HG02840 (cell line): ENCODE data around the gene HOXD13.

ENCODE experiments used
- ATAC-seq: cut with Tn5 transposase; IDR thresholded peaks from one replicate; pipeline ENCODE4 v1.9.1; 2021; ENCODE audit warnings: mild to moderate bottlenecking, moderate library complexity, moderate number of reproducible peaks; ENCODE audit not compliant: unreplicated experiment, low FRiP score

The HOXD13 gene

DNA sequence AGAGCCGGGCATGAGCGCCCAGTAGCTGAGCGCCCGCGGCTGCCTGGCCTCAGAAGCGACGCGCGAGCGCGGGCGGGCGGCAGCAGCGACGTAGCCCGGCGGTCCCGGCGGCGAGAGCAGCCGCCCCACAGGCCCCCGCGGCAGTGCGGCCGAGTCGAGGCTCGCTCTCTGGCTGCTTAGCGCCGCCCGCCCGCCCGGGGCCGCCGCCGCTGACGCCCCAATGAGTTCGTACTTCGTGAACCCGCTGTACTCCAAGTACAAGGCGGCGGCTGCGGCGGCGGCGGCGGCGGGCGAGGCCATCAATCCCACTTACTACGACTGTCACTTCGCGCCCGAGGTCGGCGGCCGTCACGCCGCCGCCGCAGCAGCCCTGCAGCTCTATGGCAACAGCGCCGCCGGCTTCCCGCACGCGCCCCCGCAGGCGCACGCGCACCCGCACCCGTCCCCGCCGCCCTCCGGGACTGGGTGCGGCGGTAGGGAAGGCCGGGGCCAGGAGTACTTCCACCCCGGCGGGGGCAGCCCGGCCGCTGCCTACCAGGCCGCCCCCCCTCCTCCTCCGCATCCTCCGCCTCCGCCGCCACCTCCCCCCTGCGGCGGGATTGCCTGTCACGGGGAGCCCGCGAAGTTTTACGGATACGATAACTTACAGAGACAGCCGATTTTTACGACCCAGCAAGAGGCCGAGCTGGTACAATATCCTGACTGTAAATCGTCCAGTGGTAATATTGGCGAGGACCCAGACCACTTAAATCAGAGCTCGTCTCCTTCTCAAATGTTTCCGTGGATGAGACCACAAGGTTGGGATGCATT lies 37.8 kb downstream of the HOXD13 start:
- no peak for ATAC-seq

DNA sequence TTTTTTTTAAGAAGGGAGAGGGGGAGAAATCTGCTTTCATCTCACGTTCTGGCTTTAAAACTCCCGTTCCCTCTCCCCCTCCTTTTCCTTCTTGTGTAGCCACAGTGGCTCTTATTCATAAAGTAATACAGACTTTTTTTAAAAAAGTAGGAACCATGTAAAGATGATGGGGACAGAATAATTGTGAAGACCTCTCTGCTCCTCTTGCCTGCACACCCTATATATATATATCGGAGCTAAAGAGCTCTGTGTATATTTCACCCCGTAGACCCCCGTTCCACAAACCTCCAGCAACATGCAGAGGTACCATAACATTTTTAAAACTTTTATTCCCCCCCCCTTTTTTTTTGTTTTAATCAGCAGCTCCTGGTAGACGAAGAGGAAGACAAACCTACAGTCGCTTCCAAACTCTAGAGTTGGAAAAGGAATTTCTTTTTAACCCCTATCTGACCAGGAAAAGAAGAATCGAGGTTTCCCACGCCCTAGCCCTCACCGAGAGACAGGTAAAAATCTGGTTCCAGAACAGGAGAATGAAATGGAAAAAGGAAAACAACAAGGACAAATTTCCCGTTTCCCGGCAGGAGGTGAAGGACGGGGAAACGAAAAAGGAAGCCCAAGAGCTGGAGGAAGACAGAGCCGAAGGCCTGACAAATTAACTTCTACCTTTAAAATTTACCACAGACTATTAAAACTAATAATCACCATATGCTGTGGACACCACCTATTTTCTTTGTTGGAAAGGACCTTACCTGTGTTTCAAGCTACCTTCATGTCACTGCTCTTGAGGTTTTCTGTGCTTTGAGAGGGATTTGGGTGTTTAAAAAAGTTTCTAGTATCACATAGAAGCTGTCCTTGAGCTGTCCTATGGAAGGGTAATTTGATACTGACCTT lies 38.7 kb downstream of the HOXD13 start:
- no peak for ATAC-seq

DNA sequence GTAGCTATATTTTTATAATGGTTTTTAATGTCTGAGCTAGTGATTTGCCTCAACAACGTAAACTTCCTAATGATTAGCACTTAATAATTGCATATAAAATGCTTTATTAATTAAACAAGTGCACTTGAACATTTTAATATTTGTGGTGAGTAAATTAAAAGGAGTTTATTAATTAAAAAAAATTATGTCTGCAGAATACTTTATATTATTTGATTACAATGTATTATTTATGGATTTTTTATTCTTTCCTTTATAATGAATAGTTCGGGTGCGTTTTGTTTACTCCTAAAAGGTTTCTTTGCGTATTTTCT lies 39.3 kb downstream of the HOXD13 start:
- no peak for ATAC-seq

DNA sequence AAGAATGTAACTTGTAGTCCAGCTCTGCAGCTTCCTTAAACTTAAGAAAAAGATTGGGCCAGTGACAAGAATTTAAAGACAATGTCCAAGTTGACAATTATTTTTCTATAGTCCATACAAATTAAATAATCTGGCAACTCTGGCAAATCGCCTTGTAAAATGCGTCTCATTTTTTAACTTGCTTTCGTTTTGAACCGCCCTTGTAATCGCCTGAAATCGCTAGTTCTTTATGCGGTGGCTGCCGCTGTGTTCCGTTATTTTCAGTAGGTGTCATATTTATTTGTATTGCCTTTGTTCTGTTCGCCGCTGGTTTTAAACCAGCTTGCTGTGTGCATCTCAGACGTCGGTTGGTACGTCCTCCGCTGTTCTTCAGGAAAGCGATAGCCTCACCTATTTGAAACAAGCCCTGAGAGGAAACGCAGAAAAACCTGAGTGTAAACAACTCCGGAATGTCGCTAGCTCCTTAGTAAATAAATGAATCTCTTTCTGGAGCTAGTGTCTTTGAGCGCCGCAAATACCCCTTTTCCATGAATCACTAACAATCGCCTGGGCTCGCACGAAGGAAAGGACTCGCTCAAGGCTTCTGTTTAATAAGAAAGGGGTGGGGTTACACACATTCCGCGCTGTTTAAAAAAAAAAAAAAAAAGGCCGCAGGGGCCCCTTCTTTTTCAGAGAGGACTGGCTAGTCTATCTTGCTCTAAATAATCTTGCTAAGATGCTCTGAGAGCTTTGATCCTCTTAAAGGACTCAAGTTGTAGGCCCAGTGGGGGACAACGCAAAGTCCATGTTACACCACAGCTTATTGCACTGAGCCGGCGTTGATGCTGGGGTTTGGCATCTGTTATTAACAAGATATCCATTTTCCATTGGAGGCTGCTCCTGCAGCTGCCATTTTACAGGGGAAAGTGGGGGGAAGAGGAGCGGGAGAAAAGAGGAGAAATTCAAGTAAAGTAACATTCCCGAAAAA lies 40.0 kb downstream of the HOXD13 start:
- ATAC-seq, result no peak

DNA sequence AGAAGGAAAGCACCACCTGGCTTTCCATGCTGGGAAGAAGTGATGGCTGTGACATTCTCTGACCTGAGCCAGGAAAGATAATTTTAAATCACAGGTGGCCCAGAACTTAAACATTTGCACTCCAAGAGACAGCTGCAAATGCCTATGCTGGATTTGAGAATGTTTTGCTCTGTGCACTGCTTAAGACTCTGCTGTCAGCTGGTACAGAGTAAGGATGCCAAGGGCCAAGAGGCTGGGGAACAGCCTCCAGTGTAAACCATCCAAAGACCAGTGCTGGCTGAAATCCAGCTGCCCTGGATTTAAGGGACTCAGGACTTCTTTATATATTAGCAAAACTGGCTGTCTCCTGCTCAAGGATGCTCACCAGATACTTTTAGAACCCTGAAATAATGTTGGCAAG lies 40.9 kb downstream of the HOXD13 start:
- ATAC-seq, result no peak

DNA sequence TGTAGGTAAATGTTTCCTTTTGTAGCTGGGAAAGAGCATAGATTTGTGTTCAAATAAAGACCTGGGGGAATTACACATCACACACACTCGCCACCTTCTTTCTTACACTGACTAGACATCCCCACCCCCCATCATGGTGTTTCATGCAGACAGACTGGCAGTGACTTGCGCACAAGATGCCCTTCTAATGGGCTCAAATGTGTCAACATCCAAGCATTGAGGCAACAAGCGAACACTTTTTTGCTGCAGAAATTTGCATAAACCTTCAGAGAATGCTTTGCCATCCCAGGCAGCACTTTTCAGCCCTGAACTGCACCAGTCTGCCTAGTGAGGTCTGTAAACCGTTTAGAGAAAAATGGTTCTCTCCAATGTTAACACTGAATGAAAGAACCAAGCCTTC lies 41.5 kb downstream of the HOXD13 start:
- ATAC-seq, result no peak

DNA sequence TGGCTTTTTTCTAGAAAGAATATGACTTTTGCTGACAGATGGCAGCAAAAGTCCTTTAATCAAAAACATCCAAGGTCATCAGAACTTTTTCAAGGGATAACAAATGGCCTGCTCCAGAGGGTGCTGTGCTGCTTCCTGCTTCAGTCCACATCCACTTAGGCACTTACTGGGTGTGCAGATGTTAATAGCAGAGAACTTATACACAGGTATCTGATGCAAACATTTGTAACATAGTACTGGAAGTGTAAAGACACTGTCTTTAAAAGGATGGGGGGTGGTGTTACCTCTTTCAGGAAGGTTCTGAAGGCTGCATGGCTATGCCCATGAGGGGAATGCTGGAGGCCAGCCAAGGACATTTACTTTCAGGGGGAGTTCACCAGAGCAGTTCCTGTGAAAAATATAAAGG lies 42.5 kb downstream of the HOXD13 start:
- no peak for ATAC-seq

DNA sequence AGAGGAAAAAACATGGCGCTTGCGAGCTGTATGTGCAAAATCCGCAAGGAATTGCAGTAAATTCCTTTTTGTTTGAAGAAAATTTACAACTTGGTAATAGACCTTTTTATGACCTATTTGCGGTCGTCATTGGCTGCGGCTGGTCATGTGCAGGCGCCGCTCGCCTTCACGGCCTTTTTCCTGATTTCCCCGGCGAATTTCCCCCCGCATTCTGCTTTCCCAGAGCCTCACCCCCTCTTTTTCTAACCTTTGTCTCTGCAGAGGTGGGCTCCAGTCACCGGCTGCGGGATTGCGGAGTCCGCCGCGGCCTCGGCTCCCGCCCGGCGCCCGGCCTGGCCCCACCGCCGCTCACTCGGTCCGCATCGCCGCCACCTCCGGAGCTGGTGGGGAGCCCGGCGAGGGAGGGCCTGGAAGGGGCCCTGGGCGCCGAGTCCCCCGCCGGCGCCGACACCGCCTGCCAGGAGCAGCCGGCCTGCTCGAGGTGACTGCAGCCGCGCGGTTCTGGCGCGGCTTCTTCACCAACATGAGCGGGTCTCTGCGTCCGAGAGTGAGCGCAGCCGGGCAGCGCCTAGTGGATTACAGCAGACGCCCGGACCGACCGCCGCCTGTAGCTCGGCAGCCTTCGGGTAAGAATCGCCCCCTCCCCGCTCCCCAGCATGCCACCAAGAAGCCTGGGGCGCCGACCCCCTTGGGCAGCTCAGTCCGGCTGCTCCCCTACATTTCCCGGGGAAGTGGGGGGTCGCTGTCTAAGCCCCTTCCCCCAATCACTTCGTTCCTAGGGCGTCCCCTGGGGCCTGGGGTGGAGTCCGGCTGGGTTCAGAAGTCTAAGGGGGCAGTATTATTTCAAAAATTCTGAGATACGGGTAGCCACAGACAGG lies 44.1 kb downstream of the HOXD13 start:
- ATAC-seq, result no peak

DNA sequence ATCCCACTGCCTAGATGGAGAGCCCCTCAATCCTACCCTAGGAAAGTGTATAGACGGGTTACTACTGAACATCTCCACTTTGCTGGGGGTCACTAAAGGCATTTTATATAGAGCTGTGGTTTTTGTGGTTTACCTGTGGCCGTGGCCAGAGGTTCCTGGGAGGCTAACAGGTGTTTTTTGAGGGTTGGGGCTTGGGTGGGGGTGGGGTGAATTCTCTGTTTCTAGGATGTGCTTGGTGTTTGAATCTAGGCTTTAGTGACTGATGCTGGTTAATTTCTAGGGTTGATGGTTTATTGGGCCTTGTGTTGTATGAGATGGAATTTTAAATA lies 44.7 kb downstream of the HOXD13 start:
- no peak for ATAC-seq

DNA sequence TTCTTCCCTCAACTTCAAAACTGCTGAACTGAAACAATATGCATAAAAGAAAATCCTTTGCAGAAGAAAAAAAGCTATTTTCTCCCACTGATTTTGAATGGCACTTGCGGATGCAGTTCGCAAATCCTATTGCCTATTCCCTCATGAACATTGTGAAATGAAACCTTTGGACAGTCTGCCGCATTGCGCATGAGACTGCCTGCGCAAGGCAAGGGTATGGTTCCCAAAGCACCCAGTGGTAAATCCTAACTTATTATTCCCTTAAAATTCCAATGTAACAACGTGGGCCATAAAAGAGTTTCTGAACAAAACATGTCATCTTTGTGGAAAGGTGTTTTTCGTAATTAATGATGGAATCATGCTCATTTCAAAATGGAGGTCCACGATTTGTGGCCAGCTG lies 45.4 kb downstream of the HOXD13 start:
- ATAC-seq, result no peak

DNA sequence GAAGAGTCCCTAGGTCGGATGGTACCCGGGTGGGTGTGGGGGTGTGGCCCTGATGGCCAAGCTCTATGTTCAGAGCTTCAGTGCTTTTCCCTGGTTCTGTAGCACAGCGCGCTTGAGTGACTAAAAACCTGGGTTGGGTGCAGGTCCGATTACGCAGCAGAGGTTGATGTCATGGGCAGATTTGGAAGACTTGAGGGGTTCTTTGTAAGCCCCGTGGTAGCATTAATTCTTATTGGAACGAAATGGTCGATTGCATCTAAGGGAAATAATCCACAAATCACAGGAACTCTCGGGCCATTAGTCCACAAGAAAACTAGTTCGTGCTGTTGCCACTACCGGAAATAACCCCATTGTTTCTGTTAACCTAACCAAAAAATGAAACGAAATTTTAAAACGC lies 46.0 kb downstream of the HOXD13 start:
- no peak for ATAC-seq

DNA sequence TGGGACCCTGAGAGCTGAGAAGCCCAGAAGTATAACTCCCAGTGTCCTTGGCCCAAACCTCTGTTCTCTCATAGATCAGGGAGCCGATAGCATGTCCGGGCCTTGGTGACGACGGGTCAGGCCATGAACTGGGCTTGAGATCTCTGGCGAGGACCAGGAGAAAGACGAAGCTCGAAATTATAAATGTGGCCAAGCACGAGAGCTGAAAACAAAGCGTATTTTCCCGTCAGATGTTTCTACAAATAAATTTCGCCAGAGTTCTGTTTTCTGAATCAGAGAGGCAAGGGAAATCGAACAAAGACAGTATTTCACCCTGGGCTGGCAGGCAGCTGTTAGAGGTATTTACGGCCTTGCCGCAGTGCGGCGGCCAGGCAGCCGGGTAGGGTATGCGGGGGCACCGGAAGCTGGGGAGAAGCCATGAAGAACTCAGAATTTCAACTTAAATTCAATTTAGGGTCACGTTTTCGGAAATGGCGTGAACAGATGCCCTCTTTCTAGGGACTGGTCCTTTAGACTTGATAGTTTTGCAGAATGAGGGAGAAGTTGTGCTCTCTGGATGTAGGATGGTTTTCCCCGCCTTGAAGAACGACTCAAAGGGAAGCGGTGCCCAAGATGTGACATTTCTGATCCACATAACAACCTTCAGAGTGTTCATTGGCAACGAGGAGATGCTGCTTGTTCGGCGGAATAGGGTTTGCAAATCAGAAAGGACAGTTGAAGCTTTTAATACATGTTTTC lies 46.6 kb downstream of the HOXD13 start:
- ATAC-seq, result no peak

DNA sequence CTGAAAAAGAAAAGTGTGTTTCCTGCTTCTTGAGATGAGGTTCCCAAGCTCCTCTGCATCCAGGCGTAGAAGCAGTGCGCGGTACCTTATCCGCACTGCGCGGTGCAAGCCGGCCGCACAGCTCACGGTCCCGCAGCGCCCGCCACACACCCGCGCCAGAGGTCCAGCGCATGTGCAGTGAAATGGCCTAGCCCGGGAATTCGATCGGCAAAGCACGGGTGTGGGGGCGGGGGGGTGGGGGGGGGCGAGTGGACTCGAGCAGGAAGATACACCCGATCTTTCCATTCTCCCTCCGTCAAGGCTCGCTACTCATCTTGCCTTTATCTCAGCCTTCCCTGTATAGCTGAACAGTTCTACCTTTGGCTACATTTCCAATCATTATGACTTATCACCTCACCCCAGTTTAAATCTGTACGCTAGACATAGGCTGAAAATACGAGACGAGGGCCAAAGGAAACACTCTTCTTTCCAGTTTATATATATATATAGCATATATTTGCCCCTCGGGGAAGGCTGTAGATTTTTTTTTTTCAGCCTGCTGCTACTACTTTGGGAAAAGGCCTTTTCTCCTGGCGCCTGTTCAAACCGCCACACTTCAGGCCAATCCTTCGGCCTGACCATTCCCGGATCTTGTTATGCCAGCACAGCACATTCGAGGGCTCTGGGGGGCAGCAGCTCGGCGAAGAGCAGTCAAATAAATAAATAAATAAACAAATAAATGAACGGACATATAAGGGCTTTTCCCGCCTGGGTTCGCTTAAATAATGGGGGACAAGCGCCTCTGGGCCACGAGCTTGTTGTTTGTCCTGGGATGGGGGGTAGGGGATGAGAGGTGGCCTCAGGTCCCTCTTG lies 47.4 kb downstream of the HOXD13 start:
- ATAC-seq, result no peak

DNA sequence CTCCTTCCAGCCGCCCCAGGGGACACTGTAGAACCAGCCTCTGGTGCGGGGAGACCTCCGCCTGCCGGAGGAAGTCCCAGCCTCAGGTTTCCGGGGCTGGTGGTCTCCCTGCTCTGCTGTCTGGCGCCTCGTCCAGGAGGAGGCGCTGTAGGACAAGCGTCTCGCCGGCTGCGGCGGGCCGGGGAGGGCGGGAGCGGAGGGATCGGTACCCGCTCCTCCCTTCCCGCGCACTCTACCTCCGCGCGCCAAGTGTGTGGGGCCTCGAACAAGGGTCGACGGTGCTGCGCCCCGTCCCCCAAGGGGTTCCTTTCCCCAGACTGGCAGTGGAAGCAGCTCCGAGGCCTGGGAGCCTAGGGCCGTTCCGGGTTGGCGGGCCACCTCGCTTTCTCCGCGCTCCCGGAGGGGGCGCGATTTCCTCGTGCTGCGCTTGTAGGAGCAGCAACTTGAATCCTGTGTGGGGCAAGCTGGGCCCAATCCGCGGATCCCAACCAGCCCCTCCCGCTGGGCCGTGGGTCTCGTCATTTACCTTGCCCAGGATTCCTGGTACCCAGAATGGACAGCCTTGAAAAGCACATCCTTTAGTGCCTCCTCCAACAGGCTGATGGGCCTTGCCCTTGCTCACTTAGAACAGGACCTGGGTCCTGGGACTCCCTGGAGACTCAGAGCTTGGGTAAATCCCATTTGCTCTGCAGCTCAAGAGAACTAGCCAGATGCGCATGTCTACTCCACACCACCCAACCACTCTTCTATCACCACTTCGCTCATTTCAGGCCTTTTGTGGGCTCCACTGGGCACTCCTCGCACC lies 48.2 kb downstream of the HOXD13 start:
- ATAC-seq, result no peak

DNA sequence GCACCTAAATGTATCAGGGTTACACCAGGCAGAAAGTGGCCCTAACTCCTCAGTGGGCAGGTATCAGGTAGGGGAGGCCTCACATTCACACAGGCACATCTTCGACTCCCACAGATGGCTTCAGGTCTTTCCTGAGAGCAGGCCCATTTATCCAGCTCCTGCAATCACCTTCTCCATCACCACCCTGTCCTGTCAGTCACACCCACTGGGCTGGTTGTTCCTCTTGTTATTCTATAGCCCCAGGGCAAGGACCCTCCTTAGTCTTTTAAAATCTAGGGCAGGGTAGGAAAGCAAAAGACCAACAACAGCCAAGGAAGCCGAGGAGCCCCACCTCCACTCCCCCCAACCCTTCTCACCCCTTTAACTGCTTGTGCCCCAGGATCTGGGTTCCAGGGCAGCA lies 49.8 kb downstream of the HOXD13 start:
- ATAC-seq, result no peak
